ENCODE results near the gene TRIM31.

TRIM31 gene

DNA sequence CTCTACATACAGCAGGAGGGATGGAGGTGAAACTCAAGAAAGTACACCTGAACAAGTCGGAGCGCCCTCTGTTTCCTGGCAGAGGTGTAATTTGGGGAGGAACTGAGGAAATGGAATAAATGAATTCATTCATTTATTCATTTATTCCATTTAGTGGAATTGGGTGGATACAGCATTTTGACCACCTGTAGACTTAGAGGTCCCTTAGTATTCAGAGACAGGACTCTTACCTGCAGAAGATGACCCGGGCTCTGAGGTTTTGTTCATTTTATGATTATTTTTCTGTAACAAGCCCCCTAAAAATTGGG is 9.1 kb downstream of the TRIM31 start:
- Histone ChIP-seq H3K27me3 (ENCODE audit: control insufficient read depth in 1 of 2, insufficient read depth in 2 of 2, low read length in 2 of 2) (peaks cover 27 to 42% of the 10 kb centered on the region in 2 donors), H3K36me3 (ENCODE audit: insufficient read depth, low read length) (no peaks in the 10 kb centered on the region), H3K9me3 (ENCODE audit: low read length) (peaks cover 6% of the 10 kb centered on the region), H3K9ac (ENCODE audit: low read length) (no peak overlapping the region), H3K4me3 (ENCODE audit: low read depth in 1 of 2, low read length in 2 of 2) (peak overlapping the region in 1 of 2 donors; percentile 60), H3K4me1 (ENCODE audit: insufficient read depth, low read length) (peaks cover 27% of the 10 kb centered on the region), H3K27ac (ENCODE audit: low read depth, low read length) (no peak overlapping the region)

DNA sequence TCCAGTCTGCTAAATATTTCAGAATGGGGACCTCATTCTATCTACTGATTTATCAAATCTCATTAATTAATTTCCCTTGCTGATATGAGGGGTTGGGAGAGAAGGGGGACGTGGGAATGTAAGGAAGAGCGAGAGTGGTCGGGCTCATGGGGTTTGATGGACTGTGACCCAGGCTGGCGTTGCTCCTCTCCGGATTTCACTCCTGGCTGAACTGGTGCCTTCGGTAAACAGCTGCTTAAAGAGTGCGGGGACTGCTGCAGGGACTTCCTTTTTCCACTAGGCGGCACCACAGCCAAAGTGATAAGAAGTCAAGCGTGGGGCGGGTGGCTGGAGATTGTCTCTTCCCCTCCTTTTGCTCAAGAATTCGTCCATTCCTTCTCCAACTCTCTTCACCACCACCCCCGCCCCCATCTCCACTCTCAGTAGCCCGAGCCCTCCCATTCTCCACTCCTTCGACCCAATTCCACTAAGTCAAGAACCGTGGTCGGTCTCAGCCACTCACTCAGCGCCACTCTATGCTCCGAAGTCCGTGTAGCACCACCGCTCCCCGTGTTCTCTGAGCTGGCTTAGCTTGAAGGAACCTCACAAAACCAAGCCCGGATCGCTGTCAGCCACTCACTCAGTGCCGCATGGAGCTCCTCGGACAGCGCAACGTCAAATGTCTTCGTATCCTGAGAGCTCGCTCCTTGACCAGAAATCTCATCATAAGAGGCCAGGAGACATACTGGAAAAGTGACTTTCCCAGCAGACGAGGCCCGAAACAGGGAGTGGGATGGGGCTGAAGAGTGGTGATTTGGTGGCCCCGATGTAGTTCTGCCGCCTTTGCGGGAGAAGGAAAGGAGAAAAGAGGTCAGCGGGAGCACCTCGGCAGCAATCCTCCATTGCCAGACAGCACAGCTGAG is 9.7 kb downstream of the TRIM31 start:
- Histone ChIP-seq H3K27ac (ENCODE audit: low read depth, low read length) (no peak overlapping the region), H3K27me3 (ENCODE audit: control insufficient read depth in 1 of 2, insufficient read depth in 2 of 2, low read length in 2 of 2) (peaks cover 26 to 44% of the 10 kb centered on the region in 2 donors), H3K9me3 (ENCODE audit: low read length) (peaks cover 6% of the 10 kb centered on the region), H3K9ac (ENCODE audit: low read length) (peak overlapping the region; percentile 17), H3K4me3 (ENCODE audit: low read depth in 1 of 2, low read length in 2 of 2) (peak overlapping the region; percentile 44 to 60), H3K36me3 (ENCODE audit: insufficient read depth, low read length) (no peaks in the 10 kb centered on the region), H3K4me1 (ENCODE audit: insufficient read depth, low read length) (peaks cover 27% of the 10 kb centered on the region)

DNA sequence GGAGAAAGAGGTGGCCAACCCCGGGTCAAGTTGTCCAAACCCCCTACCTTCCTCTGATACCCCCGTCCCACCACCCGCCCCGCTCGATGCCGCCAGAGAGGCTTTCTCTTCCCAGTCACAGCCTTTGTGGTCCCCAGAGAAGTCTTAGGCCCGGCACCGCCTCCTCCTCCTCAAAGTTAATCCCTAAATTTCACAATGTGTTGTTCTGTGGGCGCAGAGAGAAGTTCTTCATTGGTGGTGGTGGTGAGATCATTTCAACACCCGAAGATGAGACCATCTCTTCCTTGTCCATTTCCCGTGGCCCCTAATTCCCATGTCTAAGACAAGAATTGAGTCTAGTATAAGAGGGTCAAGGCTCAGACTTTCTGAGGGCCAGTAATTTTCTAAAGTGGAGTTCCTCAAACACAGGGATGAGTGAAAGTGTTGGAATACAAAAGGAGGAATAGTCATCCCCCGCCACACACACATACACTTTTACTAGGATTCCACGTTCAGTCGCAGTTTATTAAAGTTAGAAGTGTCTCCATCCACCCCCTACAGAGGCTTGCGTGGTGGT is 10.4 kb downstream of the TRIM31 start:
- H3K4me1 ChIP-seq (ENCODE audit: insufficient read depth, low read length) = peaks cover 27% of the 10 kb centered on the region
- H3K4me3 ChIP-seq (ENCODE audit: low read depth in 1 of 2, low read length in 2 of 2) = peak overlapping the region; percentile 11 to 64
- H3K27me3 ChIP-seq (ENCODE audit: control insufficient read depth in 1 of 2, insufficient read depth in 2 of 2, low read length in 2 of 2) = peaks cover 28 to 51% of the 10 kb centered on the region in 2 donors
- H3K9ac ChIP-seq (ENCODE audit: low read length) = peak overlapping the region; percentile 17
- H3K9me3 ChIP-seq (ENCODE audit: low read length) = peaks cover 6% of the 10 kb centered on the region
- H3K36me3 ChIP-seq (ENCODE audit: insufficient read depth, low read length) = no peaks in the 10 kb centered on the region
- H3K27ac ChIP-seq (ENCODE audit: low read depth, low read length) = no peak overlapping the region

DNA sequence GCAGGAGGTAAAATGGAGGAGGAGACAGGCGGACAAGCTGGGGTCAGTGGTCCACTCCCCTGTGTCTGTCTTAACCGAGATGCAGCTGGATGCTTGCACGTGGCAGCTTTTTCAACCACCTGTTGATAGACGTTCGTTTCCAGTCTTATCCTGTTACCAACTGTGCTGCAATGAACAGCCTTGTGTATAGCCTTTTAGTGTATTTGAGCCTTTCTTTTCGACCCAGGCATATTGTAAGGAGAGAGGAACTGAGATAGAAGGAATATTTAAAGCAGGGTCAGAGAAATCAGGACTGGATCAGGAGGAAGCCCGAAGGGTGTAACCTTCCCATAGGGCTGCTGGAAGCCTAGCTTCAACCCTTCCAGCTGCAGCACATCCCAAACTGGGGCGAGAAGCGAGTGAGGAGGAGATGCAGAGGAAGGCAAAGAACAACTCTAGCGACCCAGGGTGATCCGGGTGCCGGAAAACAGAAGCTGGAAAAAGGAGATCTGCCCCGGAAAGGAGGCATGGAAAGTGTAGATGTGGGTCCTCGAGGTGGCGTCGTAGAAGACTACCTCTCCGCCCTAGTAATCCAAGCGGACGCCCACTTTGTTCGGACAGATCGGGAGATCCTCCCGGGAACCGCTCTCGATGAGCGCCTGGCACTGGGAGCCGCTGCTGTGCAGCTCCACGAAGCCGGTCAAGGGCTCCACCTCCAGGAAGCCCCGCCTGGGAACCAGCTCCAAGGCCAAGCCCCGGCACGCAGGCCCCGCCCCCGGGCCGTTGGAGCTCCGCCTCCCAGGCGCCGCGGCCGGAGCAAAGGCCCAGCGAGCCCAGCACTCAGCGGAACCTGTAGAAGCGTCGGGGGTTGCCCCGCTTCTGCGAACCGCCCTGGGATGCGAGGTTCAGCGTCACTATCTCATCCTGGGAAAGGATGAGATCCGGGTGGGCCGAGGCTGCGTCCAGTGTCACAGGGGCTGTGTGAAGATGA is 11.2 kb downstream of the TRIM31 start:
- Histone ChIP-seq H3K4me3 (ENCODE audit: low read depth in 1 of 2, low read length in 2 of 2) (peak overlapping the region; percentile 41 to 64), H3K9me3 (ENCODE audit: low read length) (peaks cover 6% of the 10 kb centered on the region), H3K4me1 (ENCODE audit: insufficient read depth, low read length) (peaks cover 27% of the 10 kb centered on the region), H3K36me3 (ENCODE audit: insufficient read depth, low read length) (no peaks in the 10 kb centered on the region), H3K27me3 (ENCODE audit: control insufficient read depth in 1 of 2, insufficient read depth in 2 of 2, low read length in 2 of 2) (peaks cover 34 to 54% of the 10 kb centered on the region in 2 donors), H3K9ac (ENCODE audit: low read length) (peak overlapping the region; percentile 17), H3K27ac (ENCODE audit: low read depth, low read length) (peak overlapping the region; percentile 16)

DNA sequence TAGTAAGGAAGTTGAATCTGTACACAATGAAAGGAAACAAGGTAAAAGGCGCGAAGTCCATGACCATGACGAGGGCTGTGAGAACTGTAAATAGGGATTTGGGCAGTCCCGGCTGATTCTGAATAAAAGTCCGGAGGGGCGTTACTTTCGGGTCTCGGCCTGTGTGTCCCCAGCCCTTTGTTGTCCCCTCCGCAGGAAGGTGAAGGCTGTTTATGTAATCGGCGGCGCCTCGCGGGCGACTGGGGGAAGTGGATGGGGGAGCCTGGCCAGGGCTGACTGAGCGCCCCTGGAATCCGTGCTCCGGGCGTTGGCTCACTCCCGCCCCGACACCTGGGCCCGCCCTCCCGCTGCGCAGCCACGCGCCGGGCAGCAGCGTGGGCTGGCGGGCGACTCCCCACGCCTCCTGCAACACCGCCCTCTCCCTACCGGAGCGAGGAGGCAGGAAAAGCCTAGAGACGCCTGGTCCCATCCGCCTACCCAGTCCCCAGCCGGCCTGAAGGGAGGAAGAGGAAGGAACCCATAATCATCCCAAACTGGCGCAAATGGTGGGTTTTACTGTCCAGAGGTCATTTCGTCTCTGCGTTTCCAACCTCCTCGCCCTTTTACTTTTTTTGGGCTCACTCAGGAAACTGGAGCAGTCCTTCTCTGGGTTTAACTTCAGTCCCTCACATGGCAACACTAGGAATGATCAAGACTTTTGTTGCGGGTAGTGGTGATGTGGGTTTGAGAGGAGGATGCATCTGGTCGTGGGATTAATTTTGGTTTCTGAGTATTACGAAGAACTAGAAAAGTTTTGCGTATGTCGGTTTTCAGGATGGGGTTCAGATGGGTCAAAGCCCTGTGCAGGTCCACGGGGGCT is 12.1 kb downstream of the TRIM31 start:
- Histone ChIP-seq H3K4me3 (ENCODE audit: low read depth in 1 of 2, low read length in 2 of 2) (peak overlapping the region; percentile 27 to 64), H3K4me1 (ENCODE audit: insufficient read depth, low read length) (peaks cover 27% of the 10 kb centered on the region), H3K27ac (ENCODE audit: low read depth, low read length) (no peak overlapping the region), H3K9me3 (ENCODE audit: low read length) (peaks cover 6% of the 10 kb centered on the region), H3K36me3 (ENCODE audit: insufficient read depth, low read length) (no peaks in the 10 kb centered on the region), H3K27me3 (ENCODE audit: control insufficient read depth in 1 of 2, insufficient read depth in 2 of 2, low read length in 2 of 2) (peaks cover 38 to 44% of the 10 kb centered on the region in 2 donors), H3K9ac (ENCODE audit: low read length) (no peak overlapping the region)

DNA sequence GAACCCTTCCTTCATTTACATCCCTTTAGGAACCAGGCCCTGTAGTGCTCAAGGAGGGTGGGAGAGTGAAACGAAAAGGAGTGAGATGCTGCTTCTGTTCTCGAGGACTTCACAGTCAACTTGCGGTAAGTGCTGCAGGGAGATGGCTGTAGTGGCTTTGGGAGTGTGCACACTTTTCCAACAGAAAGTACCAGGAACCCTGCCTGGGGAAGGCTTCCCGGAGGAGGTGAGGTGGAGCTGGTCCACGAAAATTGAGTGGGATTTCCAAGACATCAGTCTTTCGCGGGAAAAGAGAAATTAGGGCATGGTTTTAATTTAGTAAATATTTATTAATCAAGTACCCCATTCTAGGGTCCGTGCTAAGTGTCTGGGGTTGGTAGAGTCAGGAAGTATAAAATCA is 12.7 kb downstream of the TRIM31 start:
- H3K9me3 ChIP-seq (ENCODE audit: low read length) = peaks cover 6% of the 10 kb centered on the region
- H3K27ac ChIP-seq (ENCODE audit: low read depth, low read length) = no peak overlapping the region
- H3K4me1 ChIP-seq (ENCODE audit: insufficient read depth, low read length) = peaks cover 27% of the 10 kb centered on the region
- H3K36me3 ChIP-seq (ENCODE audit: insufficient read depth, low read length) = no peaks in the 10 kb centered on the region
- no peak overlapping the region for H3K9ac ChIP-seq (ENCODE audit: low read length)
- peaks cover 38 to 45% of the 10 kb centered on the region in 2 donors for H3K27me3 ChIP-seq (ENCODE audit: control insufficient read depth in 1 of 2, insufficient read depth in 2 of 2, low read length in 2 of 2)
- no peak overlapping the region for H3K4me3 ChIP-seq (ENCODE audit: low read depth in 1 of 2, low read length in 2 of 2)

DNA sequence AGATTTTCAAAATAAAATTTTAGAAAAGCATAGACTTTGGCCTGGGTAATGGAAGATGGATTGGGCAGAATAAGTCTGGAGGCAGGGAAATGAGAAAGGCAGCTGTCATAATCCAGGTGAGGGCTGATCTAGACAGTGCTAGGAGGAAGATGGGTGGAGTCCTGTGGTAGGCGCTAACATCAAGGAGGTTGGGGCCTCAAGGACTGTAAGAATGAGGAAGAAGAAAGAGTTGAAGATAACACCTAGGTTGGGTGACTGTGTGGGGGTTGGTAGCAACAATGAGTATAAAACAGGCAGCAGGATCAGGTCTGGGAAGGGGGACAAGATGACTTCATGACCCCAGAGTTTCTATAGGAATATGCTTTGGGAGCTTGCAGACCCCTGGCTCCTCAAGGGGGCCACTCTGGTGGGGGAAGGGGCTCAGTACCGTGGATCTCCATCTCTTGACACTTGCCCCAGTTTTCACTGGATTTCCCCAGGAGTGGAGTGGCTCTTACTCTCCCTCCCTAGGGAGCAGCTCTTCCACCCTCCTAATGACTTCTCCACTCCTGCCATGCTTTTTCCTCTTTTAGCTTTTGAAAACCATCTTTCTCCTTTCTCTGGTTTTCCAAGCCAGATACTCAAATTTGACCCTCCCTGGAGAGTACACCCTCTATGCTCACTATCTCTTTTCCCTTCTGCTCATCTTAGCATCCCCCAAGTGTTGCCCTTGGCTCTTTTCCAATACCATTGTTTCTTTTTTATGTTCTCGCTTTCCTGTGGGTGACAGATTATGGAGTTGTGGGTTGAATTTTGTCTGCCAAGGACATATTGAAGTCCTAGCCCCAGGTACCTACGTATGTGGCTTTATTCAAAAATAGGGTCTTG is 14.8 kb downstream of the TRIM31 start:
- Histone ChIP-seq H3K9me3 (ENCODE audit: low read length) (peaks cover 6% of the 10 kb centered on the region), H3K27me3 (ENCODE audit: control insufficient read depth in 1 of 2, insufficient read depth in 2 of 2, low read length in 2 of 2) (peaks cover 38 to 52% of the 10 kb centered on the region in 2 donors), H3K27ac (ENCODE audit: low read depth, low read length) (no peak overlapping the region), H3K9ac (ENCODE audit: low read length) (no peak overlapping the region), H3K4me3 (ENCODE audit: low read depth in 1 of 2, low read length in 2 of 2) (no peak overlapping the region), H3K4me1 (ENCODE audit: insufficient read depth, low read length) (peaks cover 27% of the 10 kb centered on the region), H3K36me3 (ENCODE audit: insufficient read depth, low read length) (no peaks in the 10 kb centered on the region)

DNA sequence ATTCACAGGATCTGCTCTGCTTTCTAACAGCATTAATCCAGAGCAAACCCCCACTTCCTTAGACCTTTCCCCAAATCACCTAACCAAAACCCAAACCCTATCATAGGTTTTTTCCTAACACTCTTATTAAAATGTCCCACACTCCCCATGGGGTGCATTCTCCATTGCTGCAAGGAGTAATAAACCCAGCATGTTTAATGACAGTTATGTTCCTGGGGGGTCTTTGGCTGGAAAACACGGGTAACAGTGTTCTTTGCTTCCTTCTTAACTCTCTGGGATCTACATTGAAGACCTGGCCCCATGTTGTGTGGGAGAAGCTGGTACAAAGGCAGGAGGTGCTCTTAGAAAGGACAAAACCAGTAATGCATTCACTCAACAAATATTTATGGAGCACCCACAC is 16.1 kb downstream of the TRIM31 start:
- peaks cover 18% of the 10 kb centered on the region for H3K4me1 ChIP-seq (ENCODE audit: insufficient read depth, low read length)
- H3K27ac ChIP-seq (ENCODE audit: low read depth, low read length) = no peak overlapping the region
- H3K36me3 ChIP-seq (ENCODE audit: insufficient read depth, low read length) = no peaks in the 10 kb centered on the region
- no peak overlapping the region for H3K4me3 ChIP-seq (ENCODE audit: low read depth in 1 of 2, low read length in 2 of 2)
- H3K27me3 ChIP-seq (ENCODE audit: control insufficient read depth in 1 of 2, insufficient read depth in 2 of 2, low read length in 2 of 2) = peaks cover 42 to 63% of the 10 kb centered on the region in 2 donors
- H3K9me3 ChIP-seq (ENCODE audit: low read length) = peaks cover 6% of the 10 kb centered on the region
- H3K9ac ChIP-seq (ENCODE audit: low read length) = no peak overlapping the region

DNA sequence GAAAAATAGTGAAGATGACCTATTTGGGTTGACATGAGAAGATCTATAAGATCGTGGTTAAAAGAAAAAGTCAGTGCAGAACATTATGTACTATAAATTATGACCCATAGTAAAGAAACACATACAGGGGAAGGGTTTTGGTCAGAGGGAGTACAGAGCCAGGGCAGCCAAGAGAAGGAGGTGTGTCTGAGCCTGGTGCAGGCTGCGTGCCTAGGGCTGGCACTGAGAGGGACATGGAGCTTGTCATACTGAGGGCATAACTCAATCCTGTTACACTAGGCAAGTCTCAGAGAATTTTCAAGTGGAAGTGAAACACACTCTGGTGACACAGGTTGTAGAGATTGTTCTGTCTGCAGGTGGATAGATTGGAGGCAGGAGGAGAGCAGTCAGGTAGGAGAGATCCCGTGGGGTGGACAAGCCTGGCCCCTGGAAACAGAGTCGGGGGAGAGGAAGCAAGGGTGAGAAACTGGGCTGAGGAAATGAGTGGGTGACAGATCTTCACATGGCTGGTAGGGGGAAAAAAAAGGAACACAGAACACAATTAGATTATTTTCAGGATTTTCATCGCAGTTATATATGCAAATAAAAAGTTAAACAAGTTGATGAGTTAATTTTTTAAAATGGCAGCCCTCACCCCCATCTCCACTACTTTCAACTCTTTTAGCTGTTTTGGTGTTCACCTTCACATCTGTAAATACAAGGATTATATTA is 18.8 kb downstream of the TRIM31 start:
- no peak overlapping the region for H3K4me3 ChIP-seq (ENCODE audit: low read depth in 1 of 2, low read length in 2 of 2)
- no peaks in the 10 kb centered on the region for H3K4me1 ChIP-seq (ENCODE audit: insufficient read depth, low read length)
- H3K9ac ChIP-seq (ENCODE audit: low read length) = no peak overlapping the region
- no peaks in the 10 kb centered on the region for H3K9me3 ChIP-seq (ENCODE audit: low read length)
- no peak overlapping the region for H3K27ac ChIP-seq (ENCODE audit: low read depth, low read length)
- H3K36me3 ChIP-seq (ENCODE audit: insufficient read depth, low read length) = no peaks in the 10 kb centered on the region
- peaks cover 36 to 44% of the 10 kb centered on the region in 2 donors for H3K27me3 ChIP-seq (ENCODE audit: control insufficient read depth in 1 of 2, insufficient read depth in 2 of 2, low read length in 2 of 2)
